Liver (tissue), 9 donors: ENCODE measurements around the gene MXRA8. TPM values are rescaled to one million over a fixed set of nuclear protein-coding genes. Genes with fewer than 3 reads are reported as not detected.

ENCODE experiments used
- DNase-seq: peaks from one replicate; pipeline ENCODE4 v3.0.0-alpha.2; 2017; ENCODE audit warnings: low spot score
- H3K27ac ChIP-seq, 2 donors: one replicate each; pipeline ENCODE4 v1.7.0; 2013; ENCODE audit warnings: inconsistent platforms in 2 of 2, low read length in 2 of 2, control low read depth in 1 of 2, low read depth in 1 of 2, mild to moderate bottlenecking in 1 of 2
- H3K27me3 ChIP-seq, 4 donors: one replicate each; pipeline versions ENCODE4 v1.6.1 to v1.7.0; 2013; ENCODE audit warnings: low read length in 3 of 4, inconsistent platforms in 1 of 4, mild to moderate bottlenecking in 1 of 4, moderate library complexity in 1 of 4; ENCODE audit not compliant: control insufficient read depth in 4 of 4, insufficient read depth in 4 of 4
- H3K36me3 ChIP-seq, 4 donors: one replicate each; pipeline versions ENCODE4 v1.6.1 to v1.7.0; 2013; ENCODE audit warnings: low read length in 3 of 4, mild to moderate bottlenecking in 3 of 4, low read depth in 1 of 4, moderate library complexity in 1 of 4; ENCODE audit not compliant: control insufficient read depth in 4 of 4, insufficient read depth in 3 of 4
- H3K4me1 ChIP-seq, 4 donors: one replicate each; pipeline versions ENCODE4 v1.6.1 to v1.7.0; 2013; ENCODE audit warnings: low read length in 3 of 4, mild to moderate bottlenecking in 3 of 4, moderate library complexity in 1 of 4; ENCODE audit not compliant: control insufficient read depth in 4 of 4, insufficient read depth in 4 of 4
- H3K4me3 ChIP-seq, 3 donors: one replicate each; pipeline versions ENCODE4 v1.6.1 to v1.7.0; 2013; ENCODE audit warnings: low read length in 3 of 3, control low read depth in 1 of 3, low read depth in 1 of 3, mild to moderate bottlenecking in 1 of 3
- H3K9ac ChIP-seq, 2 donors: one replicate each; pipeline ENCODE4 v1.7.0; 2013; ENCODE audit warnings: low read length in 2 of 2, mild to moderate bottlenecking in 2 of 2, moderate library complexity in 2 of 2, control low read depth in 1 of 2, low read depth in 1 of 2
- H3K9me3 ChIP-seq, 4 donors: one replicate each; pipeline versions ENCODE4 v1.6.1 to v1.7.0; 2013; ENCODE audit warnings: low read length in 3 of 4; ENCODE audit not compliant: control insufficient read depth in 4 of 4
- ATF3 ChIP-seq: IDR thresholded peaks from 2 replicates; pipeline ENCODE4 v1.6.1; 2016; ENCODE audit warnings: antibody characterized with exemption
- CTCF ChIP-seq: fragments of 150-350 bp; IDR thresholded peaks from 2 replicates; pipeline ENCODE4 v1.5.1; 2017; ENCODE audit warnings: improper control_type of control experiment, low read depth, low read length; ENCODE audit not compliant: missing input control
- EGR1 ChIP-seq, 2 donors: IDR thresholded peaks; 2 replicates each; pipeline ENCODE4 v1.6.1; 2016 to 2018; ENCODE audit warnings: antibody characterized with exemption in 2 of 2, low read depth in 2 of 2
- FOXA1 ChIP-seq: IDR thresholded peaks from 2 replicates; pipeline ENCODE4 v1.6.1; 2016; ENCODE audit warnings: antibody characterized with exemption
- FOXA2 ChIP-seq: IDR thresholded peaks from 2 replicates; pipeline ENCODE4 v1.6.1; 2016; ENCODE audit warnings: antibody characterized with exemption
- GABPA ChIP-seq, 2 donors: IDR thresholded peaks in 1 of 2; conservative IDR thresholded peaks in 1 of 2; 2 replicates each; pipeline ENCODE4 v1.6.1; 2016; ENCODE audit warnings: antibody characterized with exemption in 2 of 2, mild to moderate bottlenecking in 1 of 2, moderate library complexity in 1 of 2
- HNF4A ChIP-seq, 2 donors: conservative IDR thresholded peaks; 2 replicates each; pipeline ENCODE4 v1.6.1; 2016; ENCODE audit warnings: antibody characterized with exemption in 2 of 2, mild to moderate bottlenecking in 2 of 2
- HNF4G ChIP-seq: IDR thresholded peaks from 2 replicates; pipeline ENCODE4 v1.6.1; 2016; ENCODE audit warnings: antibody characterized with exemption
- NR2F2 ChIP-seq: IDR thresholded peaks from 2 replicates; pipeline ENCODE4 v1.6.1; 2016; ENCODE audit warnings: antibody characterized with exemption
- RAD21 ChIP-seq, 2 donors: IDR thresholded peaks; 2 replicates each; pipeline ENCODE4 v1.6.1; 2016; ENCODE audit warnings: antibody characterized with exemption in 2 of 2, mild to moderate bottlenecking in 2 of 2
- REST ChIP-seq: IDR thresholded peaks from 2 replicates; pipeline ENCODE4 v1.6.1; 2016; ENCODE audit warnings: antibody characterized with exemption, mild to moderate bottlenecking
- RXRA ChIP-seq, 2 donors: IDR thresholded peaks; 2 replicates each; pipeline ENCODE4 v1.6.1; 2017 to 2018; ENCODE audit warnings: antibody characterized with exemption in 2 of 2, mild to moderate bottlenecking in 1 of 2
- SP1 ChIP-seq: IDR thresholded peaks from 2 replicates; pipeline ENCODE4 v1.6.1; 2018; ENCODE audit warnings: antibody characterized with exemption, mild to moderate bottlenecking
- TAF1 ChIP-seq: conservative IDR thresholded peaks from 2 replicates; pipeline ENCODE4 v1.6.1; 2016; ENCODE audit warnings: antibody characterized with exemption, mild to moderate bottlenecking
- YY1 ChIP-seq: IDR thresholded peaks from 2 replicates; pipeline ENCODE4 v1.6.1; 2016; ENCODE audit warnings: antibody characterized with exemption, mild to moderate bottlenecking
- ZBTB33 ChIP-seq: IDR thresholded peaks from 2 replicates; pipeline ENCODE4 v1.6.1; 2016; ENCODE audit warnings: antibody characterized with exemption
- WGBS: extraction: QIAGEN DNeasy Blood & Tissue Kit; methylation state at CpG from one replicate; pipeline ENCODE4 v1.1.7; 2013; 5-methylcytosine and 5-hydroxymethylcytosine counted together
- polyA plus RNA-seq, 2 donors: library from polyadenylated mRNA; stranded (reverse) in 1 of 2; unstranded in 1 of 2; fragments of 200-250 nt in 1 of 2; fragments of >200 nt in 1 of 2; fragmentation: Nextera tagmentation in 1 of 2; extraction: Ambion mirVana in 1 of 2; gene quantifications; one replicate each; pipeline versions ENCODE4 v1.2.1 to v1.2.3, GENCODE V29; 2013 to 2015
- total RNA-seq, 2 donors: library from RNA; depleted of rRNA; stranded (reverse); fragments of >200 nt; gene quantifications; one replicate each; pipeline ENCODE4 v1.2.3, GENCODE V29; 2014
- donor health status: healthy.
- donor health status: healthy.
- donor health status: healthy.
- donor health status: healthy.
- donor health status: healthy.

MXRA8 gene
- total and polyA plus RNA-seq, 4 donors = 1.8 to 5.9 (median 4.2) TPM

- TF ChIP-seq EGR1 (IDR thresholded peaks at IDR 0.05; ENCODE audit: low read depth in 2 of 2) (no peak), FOXA1 (no peak)
Measured at GRCh38 chr1:1402072-1402900, 43.9 kb upstream of the MXRA8 start (continued).

- Histone ChIP-seq H3K36me3 (peaks cover 6 to 28% (median 19%) of the 10 kb centered on the region in 4 donors), H3K27ac (peak overlapping the region; percentile 75 to 83), H3K27me3 (no peaks in the 10 kb centered on the region), H3K9me3 (no peaks in the 10 kb centered on the region), H3K4me3 (peak overlapping the region; percentile 62 to 99 (median 92)), H3K4me1 (peaks cover 4 to 71% (median 60%) of the 10 kb centered on the region in 4 donors), H3K9ac (peak overlapping the region; percentile 40 to 72)
- WGBS = 69% methylated on average over 7 of the region's 7 CpGs
- DNase-seq = no peak
- TF ChIP-seq HNF4G = no peak
- TF ChIP-seq YY1 = no peak
- no peak for TF ChIP-seq ATF3
- TF ChIP-seq FOXA2 = no peak
- no peak for TF ChIP-seq FOXA1
- TF ChIP-seq CTCF = no peak
- TF ChIP-seq EGR1 (IDR thresholded peaks at IDR 0.05; ENCODE audit: low read depth in 2 of 2) = no peak
- TF ChIP-seq REST = no peak
- no peak for TF ChIP-seq RAD21 (IDR thresholded peaks at IDR 0.05)
- TF ChIP-seq RXRA (IDR thresholded peaks at IDR 0.05) = no peak
Measured at GRCh38 chr1:1401457-1402010, 43.2 kb upstream of the MXRA8 start.

- DNase-seq = peak; percentile 65
- WGBS = 42% methylated on average over 22 of the region's 22 CpGs
- peak overlapping the region; percentile 92 to 99 (median 93) for H3K4me3 ChIP-seq
- H3K4me1 ChIP-seq = peaks cover 4 to 64% (median 54%) of the 10 kb centered on the region in 4 donors
- no peaks in the 10 kb centered on the region for H3K27me3 ChIP-seq
- H3K9me3 ChIP-seq = no peaks in the 10 kb centered on the region
- H3K36me3 ChIP-seq = peaks cover 6 to 28% (median 20%) of the 10 kb centered on the region in 4 donors
- H3K27ac ChIP-seq = peak overlapping the region; percentile 75 to 83
- peak overlapping the region; percentile 75 to 82 for H3K9ac ChIP-seq
- TF ChIP-seq ZBTB33 = peak; percentile 63
- peak; percentile 95 to 99 for TF ChIP-seq RXRA (IDR thresholded peaks at IDR 0.05)
- TF ChIP-seq NR2F2 = no peak
- peak; percentile 90 for TF ChIP-seq HNF4G
- peak; percentile 46 for TF ChIP-seq TAF1
- peak in 1 of 2 donors; percentile 86 for TF ChIP-seq GABPA (IDR thresholded peaks at IDR 0.05 in 1 of 2, conservative IDR thresholded peaks at IDR 0.05 in 1 of 2)
- peak; percentile 79 for TF ChIP-seq YY1
- peak; percentile 96 to 99 for TF ChIP-seq HNF4A (conservative IDR thresholded peaks at IDR 0.05)
- peak; percentile 91 for TF ChIP-seq FOXA1
- TF ChIP-seq RAD21 (IDR thresholded peaks at IDR 0.05) = peak; percentile 48 to 49
- peak; percentile 94 for TF ChIP-seq SP1
- no peak for TF ChIP-seq ATF3
- peak in 1 of 2 donors; percentile 69 for TF ChIP-seq EGR1 (IDR thresholded peaks at IDR 0.05; ENCODE audit: low read depth in 2 of 2)
Measured at GRCh38 chr1:1400576-1401456, 42.5 kb upstream of the MXRA8 start.
